IMR-90 (cell line): ENCODE measurements around the gene PKNOX1. TPM values are rescaled to one million over a fixed set of nuclear protein-coding genes. Genes with fewer than 3 reads are reported as not detected.

Experiments
- ATAC-seq: fragments of 200-7000 bp; cut with Tn5 transposase; 2 replicates; pipeline ENCODE4 v1.9.1; 2020; ENCODE audit warnings: low read depth, mild to moderate bottlenecking, moderate library complexity
- BruUV-seq: library from RNA; stranded (reverse); fragments of 400-500 nt; replicated peaks from 2 replicates; lab custom pipeline; 2021; lab: Mats Ljungman, UMichigan
- CTCF ChIA-PET: fragments of 300-600 bp; formaldehyde crosslinking; extraction: SDS; loops from one replicate; lab custom pipeline; 2021; ENCODE audit warnings: antibody characterized with exemption; lab: Yijun Ruan, JAX
- POLR2A ChIA-PET: fragments of 300-600 bp; sonication (Branson Sonifier 250); formaldehyde crosslinking; loops from one replicate; lab custom pipeline; 2022; ENCODE audit warnings: antibody characterized with exemption; ENCODE audit not compliant: unreplicated experiment; lab: Charles Lee
- DNase-seq: peaks from one replicate; pipeline ENCODE4 v3.0.0; 2013
- H2AFZ ChIP-seq: replicated peaks from 2 replicates; pipeline ENCODE3; 2013; ENCODE audit warnings: low read length, mild to moderate bottlenecking; ENCODE audit not compliant: poor library complexity
- H2AK5ac ChIP-seq: 2 replicates; pipeline ENCODE4 v1.6.1; 2013; ENCODE audit warnings: low read depth, low read length, inconsistent platforms
- H2AK9ac ChIP-seq: replicated peaks from 2 replicates; pipeline ENCODE3; 2013; ENCODE audit warnings: mild to moderate bottlenecking, low read depth, low read length, moderate library complexity; ENCODE audit not compliant: poor library complexity
- H2BK120ac ChIP-seq: 2 replicates; pipeline ENCODE4 v1.6.1; 2013; ENCODE audit warnings: low read depth, low read length, inconsistent platforms
- H2BK15ac ChIP-seq: 3 replicates; pipeline ENCODE4 v1.6.1; 2013; ENCODE audit warnings: low read depth, low read length, inconsistent platforms
- H2BK20ac ChIP-seq: 2 replicates; pipeline ENCODE4 v1.6.1; 2013; ENCODE audit warnings: low read depth, mild to moderate bottlenecking, inconsistent platforms, low read length, moderate library complexity
- H2BK5ac ChIP-seq: 2 replicates; pipeline ENCODE4 v1.6.1; 2013; ENCODE audit warnings: mild to moderate bottlenecking, low read depth, low read length, inconsistent platforms; ENCODE audit not compliant: poor library complexity, severe bottlenecking
- H3K14ac ChIP-seq: replicated peaks from 2 replicates; pipeline ENCODE4 v1.6.1; 2013; ENCODE audit warnings: low read depth, low read length, inconsistent platforms
- H3K18ac ChIP-seq: 2 replicates; pipeline ENCODE4 v1.6.1; 2013; ENCODE audit warnings: low read depth, low read length, control low read depth
- H3K23ac ChIP-seq: 2 replicates; pipeline ENCODE4 v1.6.1; 2013; ENCODE audit warnings: low read depth, low read length, inconsistent platforms
- H3K27ac ChIP-seq: 2 replicates; pipeline ENCODE4 v1.5.1; 2013; ENCODE audit warnings: mild to moderate bottlenecking, control low read depth, low read length; ENCODE audit not compliant: insufficient read depth
- H3K27me3 ChIP-seq: 2 replicates; pipeline ENCODE4 v1.6.1; 2013; ENCODE audit warnings: low read length; ENCODE audit not compliant: control insufficient read depth, insufficient read depth
- H3K36me3 ChIP-seq: 2 replicates; pipeline ENCODE4 v1.6.1; 2013; ENCODE audit warnings: low read length, mixed read lengths; ENCODE audit not compliant: control insufficient read depth, insufficient read depth
- H3K4ac ChIP-seq: 2 replicates; pipeline ENCODE4 v1.6.1; 2013; ENCODE audit warnings: low read depth, low read length, inconsistent platforms
- H3K4me1 ChIP-seq: 2 replicates; pipeline ENCODE4 v1.6.1; 2013; ENCODE audit warnings: low read length, mixed read lengths; ENCODE audit not compliant: control insufficient read depth, insufficient read depth
- H3K4me2 ChIP-seq: 2 replicates; pipeline ENCODE4 v1.6.1; 2013; ENCODE audit warnings: low read depth, mild to moderate bottlenecking, control low read depth, low read length, moderate library complexity
- H3K4me3 ChIP-seq: 2 replicates; pipeline ENCODE4 v1.5.1; 2013; ENCODE audit warnings: low read depth, mild to moderate bottlenecking, control low read depth, low read length, moderate library complexity; ENCODE audit not compliant: insufficient read depth
- H3K56ac ChIP-seq: 2 replicates; pipeline ENCODE4 v1.6.1; 2013; ENCODE audit warnings: low read length, inconsistent platforms; ENCODE audit not compliant: insufficient read depth; ENCODE audit errors: extremely low read depth
- H3K79me1 ChIP-seq, 2 experiments: 2 replicates each; pipeline ENCODE4 v1.6.1; 2013; ENCODE audit warnings: low read length in 2 of 2, inconsistent platforms in 1 of 2, low read depth in 1 of 2
- H3K9ac ChIP-seq: 2 replicates; pipeline ENCODE4 v1.6.1; 2013; ENCODE audit warnings: low read depth, low read length, control low read depth
- H3K9me1 ChIP-seq: 2 replicates; pipeline ENCODE4 v1.6.1; 2013; ENCODE audit warnings: low read length, inconsistent platforms; ENCODE audit not compliant: insufficient read depth
- H3K9me3 ChIP-seq: 2 replicates; pipeline ENCODE4 v1.6.1; 2013; ENCODE audit warnings: low read length; ENCODE audit not compliant: control insufficient read depth, insufficient read depth
- H4K20me1 ChIP-seq: 2 replicates; pipeline ENCODE4 v1.6.1; 2013; ENCODE audit warnings: low read length, inconsistent platforms; ENCODE audit not compliant: insufficient read depth
- H4K5ac ChIP-seq: 2 replicates; pipeline ENCODE4 v1.6.1; 2013; ENCODE audit warnings: mild to moderate bottlenecking, low read depth, low read length, control low read depth
- H4K8ac ChIP-seq, 2 experiments: 2 replicates each; pipeline ENCODE4 v1.6.1; 2013; ENCODE audit warnings: low read depth in 2 of 2, low read length in 2 of 2, control low read depth in 1 of 2, inconsistent platforms in 1 of 2
- H4K91ac ChIP-seq: 2 replicates; pipeline ENCODE4 v1.6.1; 2013; ENCODE audit warnings: low read depth, low read length, inconsistent platforms; ENCODE audit not compliant: insufficient read depth
- BHLHE40 ChIP-seq: fragments of 150-350 bp; IDR thresholded peaks from 2 replicates; pipeline ENCODE4 v1.6.1; 2016; ENCODE audit warnings: mild to moderate bottlenecking, low read depth, low read length
- CEBPB ChIP-seq: IDR thresholded peaks from 2 replicates; pipeline ENCODE4 v1.6.1; 2012; ENCODE audit warnings: low read depth, low read length, improper control_type of control experiment
- WGBS, 2 experiments: methylation state at CpG; one replicate each; pipeline versions ENCODE4 v1.1.5 to v1.1.7; 2013; ENCODE audit warnings: missing lambda C conversion rate in 2 of 2; ENCODE audit not compliant: insufficient read length in 1 of 2; ENCODE audit errors: extremely low coverage in 2 of 2; 5-methylcytosine and 5-hydroxymethylcytosine counted together
- dilution Hi-C: fragments of 300-500 bp; cut with HindIII; formaldehyde crosslinking; loops from one replicate; pipeline ENCODE4 v1.14.3; 2018; ENCODE audit warnings: low sequenced_read_pairs; ENCODE audit not compliant: unreplicated experiment
- in situ Hi-C: fragments of 300-500 bp; cut with MboI; formaldehyde crosslinking; loops from 3 replicates; pipeline ENCODE4 v1.14.3; 2019; ENCODE audit warnings: low sequenced_read_pairs, inconsistent platforms, mixed read lengths
- intact Hi-C: fragments of 100-400 bp; cut with micrococcal nuclease; formaldehyde crosslinking; loops from 2 replicates; pipeline ENCODE4 v1.10.0; 2022
- polyA plus RNA-seq, 3 experiments: library from polyadenylated mRNA; depleted of rRNA; stranded (reverse); fragments of >200 nt; gene quantifications; 2 replicates each; pipeline ENCODE4 v1.2.3, GENCODE V29; 2012; ENCODE audit warnings: low replicate concordance in 1 of 3
- total RNA-seq: library from RNA; depleted of rRNA; stranded (reverse); fragments of >200 nt; gene quantifications from 2 replicates; pipeline ENCODE4 v1.2.3, GENCODE V29; 2012

The PKNOX1 gene
- total and polyA plus RNA-seq, 2 of the 4 experiments (the other 2 are of a cell fraction): 35.0 to 61.0 TPM

DNA sequence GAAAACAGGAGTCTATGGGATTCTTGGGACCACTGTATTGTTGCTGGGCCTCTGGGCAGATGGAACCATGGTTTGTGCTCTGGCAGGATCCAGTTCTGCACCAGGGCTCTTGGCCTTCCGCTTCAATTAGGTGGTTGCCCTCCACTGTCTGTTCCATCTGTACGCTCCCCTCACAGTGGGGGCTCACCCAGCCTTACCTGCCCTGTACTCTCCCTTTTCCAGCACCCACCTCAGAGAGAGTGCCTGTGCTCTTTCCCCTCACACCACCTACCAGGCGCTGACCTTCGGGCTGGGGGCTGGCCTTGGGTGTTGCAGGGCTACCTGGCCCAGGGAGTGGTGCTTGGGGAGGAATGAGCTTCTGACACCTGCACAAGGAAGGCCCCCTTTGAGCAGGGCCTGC lies 7.5 kb downstream of the PKNOX1 start:
- H3K23ac ChIP-seq: no peak overlapping the region
- peaks cover 25% of the 10 kb centered on the region for H3K9me1 ChIP-seq
- peaks cover 14% of the 10 kb centered on the region for H3K4me1 ChIP-seq
- no peak overlapping the region for H4K91ac ChIP-seq
- H2BK15ac ChIP-seq: no peak overlapping the region
- H2AK9ac ChIP-seq: no peak overlapping the region
- H3K56ac ChIP-seq: no peak overlapping the region
- no peak overlapping the region for H3K4me2 ChIP-seq
- no peak overlapping the region for H3K9ac ChIP-seq
- no TSS peak for BruUV-seq
- in situ Hi-C loops: no loop called here
- POLR2A ChIA-PET: no interaction called here
- no peak overlapping the region for H4K8ac ChIP-seq
- intact Hi-C loops: no loop called here
- H2BK5ac ChIP-seq: no peak overlapping the region
- DNase-seq (no peak), ATAC-seq (no peak)
- peak overlapping the region; percentile 24; the same call in 1 of the 2 replicates for H2AK5ac ChIP-seq
- no peak overlapping the region for H3K4me3 ChIP-seq
- H3K27ac ChIP-seq: 0 out of 2 replicates have a peak overlapping the region, but pooled peaks have one; percentile 5
- CTCF ChIA-PET: interaction anchor here (0.5 kb wide), 1 partner anchor 47 kb away, joined by 3 read pairs; no protein-coding TSS in a partner anchor
- H4K5ac ChIP-seq: peak overlapping the region; percentile 38; the same call in 1 of the 2 replicates
- no peak overlapping the region for H2BK20ac ChIP-seq
- dilution Hi-C loops: no loop called here
- no peak overlapping the region for H3K18ac ChIP-seq
- WGBS, 2 experiments: 76% methylated on average over 2 of the region's 4 CpGs; no CpG with 5 or more reads in 1 of the 2 experiments
- H3K4ac ChIP-seq: no peak overlapping the region
- TF ChIP-seq CEBPB (no peak), BHLHE40 (no peak)
- peaks cover 41 to 79% of the 10 kb centered on the region in 2 experiments for H3K79me1 ChIP-seq
- peaks cover 4% of the 10 kb centered on the region for H3K36me3 ChIP-seq
- H2AFZ ChIP-seq: no peak overlapping the region
- H2BK120ac ChIP-seq: no peak overlapping the region
- H3K27me3 ChIP-seq: no peaks in the 10 kb centered on the region
- H3K9me3 ChIP-seq: peaks cover under 1% of the 10 kb centered on the region; the same call in 1 of the 2 replicates
- H4K20me1 ChIP-seq: peaks cover 11% of the 10 kb centered on the region; the same call in 1 of the 2 replicates
- no peak overlapping the region for H3K14ac ChIP-seq
